ENCODE data around the gene PFN2.
A peak's percentile ranks its signal among the peaks of the same experiment; 100 is the strongest.

PFN2 gene

GRCh38 chr3:149970716-149971402, at the start of gene PFN2:
TSS of gene PFN2 (minus strand) at chr3:149970895. CDS start at chr3:149970856, 39 bp downstream.
- H3K4me3 ChIP-seq (ENCODE audit: low read length): peak within 1 kb of the TSS; percentile 73
- DNase-seq (ENCODE audit: low read depth): peak; percentile 88
- TF ChIP-seq CTCF (conservative IDR thresholded peaks at IDR 0.05; ENCODE audit: low read length): no peak

- H3K4me3 ChIP-seq (ENCODE audit: low read length): no peak overlapping the region
- TF ChIP-seq CTCF (conservative IDR thresholded peaks at IDR 0.05; ENCODE audit: low read length): no peak
- no peak for DNase-seq (ENCODE audit: low read depth)
Measured at GRCh38 chr3:150015901-150016300, 45.2 kb upstream of the PFN2 start.

- no peak for DNase-seq (ENCODE audit: low read depth)
- no peak for TF ChIP-seq CTCF (conservative IDR thresholded peaks at IDR 0.05; ENCODE audit: low read length)
Measured at GRCh38 chr3:150014782-150015181, 44.1 kb upstream of the PFN2 start.

GRCh38 chr3:150013801-150014200, 43.1 kb upstream of the PFN2 start:
- H3K4me3 ChIP-seq (ENCODE audit: low read length): no peak overlapping the region
- no peak for DNase-seq (ENCODE audit: low read depth)
- no peak for TF ChIP-seq CTCF (conservative IDR thresholded peaks at IDR 0.05; ENCODE audit: low read length)

More at GRCh38 chr3:150014782-150015181, 44.1 kb upstream of the PFN2 start:
- no peak overlapping the region for H3K4me3 ChIP-seq (ENCODE audit: low read length)

GRCh38 chr3:150006794-150007193, 36.1 kb upstream of the PFN2 start:
- no peak overlapping the region for H3K4me3 ChIP-seq (ENCODE audit: low read length)
- no peak for TF ChIP-seq CTCF (conservative IDR thresholded peaks at IDR 0.05; ENCODE audit: low read length)
- no peak for DNase-seq (ENCODE audit: low read depth)

- no peak for TF ChIP-seq CTCF (conservative IDR thresholded peaks at IDR 0.05; ENCODE audit: low read length)
- no peak overlapping the region for H3K4me3 ChIP-seq (ENCODE audit: low read length)
- DNase-seq (ENCODE audit: low read depth): peak; percentile 32
Measured at GRCh38 chr3:150005243-150006112, 34.8 kb upstream of the PFN2 start.
